ENCODE measurements around the gene OR8J1. TPM values are rescaled to one million over a fixed set of nuclear protein-coding genes. Genes with fewer than 3 reads are reported as not detected.

OR8J1 gene
- total and polyA plus RNA-seq, 9 of the 15 experiments (the other 6 are each of a cell fraction or from before 2014, with no cell fraction given): not detected

GRCh38 chr11:56396047-56396446, 42.0 kb downstream of the OR8J1 start:
- Histone ChIP-seq H4K20me1 (replicated peaks; ENCODE audit: control insufficient read depth, insufficient read depth, low read length) (no peaks in the 10 kb centered on the region), H3K27me3 (ENCODE audit: control insufficient read depth in 2 of 2, insufficient read depth in 2 of 2, low read length in 2 of 2) (no peaks in the 10 kb centered on the region), H3K9me3 (replicated peaks; ENCODE audit: control insufficient read depth, insufficient read depth, low read depth, low read length) (no peaks in the 10 kb centered on the region), H3K9ac (ENCODE audit: insufficient read depth in 1 of 2, low read depth in 2 of 2, low read length in 2 of 2) (no peak overlapping the region), H3K79me2 (ENCODE audit: control insufficient read depth, insufficient read depth, low read length) (no peaks in the 10 kb centered on the region), H3K36me3 (ENCODE audit: control insufficient read depth, insufficient read depth, low read length) (no peaks in the 10 kb centered on the region), H3K4me3 (no peak overlapping the region), H3K4me1 (replicated peaks in 1 of 2; ENCODE audit: control insufficient read depth in 2 of 2, insufficient read depth in 2 of 2, low read length in 2 of 2) (no peaks in the 10 kb centered on the region), H3K27ac (ENCODE audit: extremely low read depth, low read depth, low read length) (no peak overlapping the region), H2AFZ (ENCODE audit: low read depth, low read length) (no peak overlapping the region), H3K9me1 (ENCODE audit: control insufficient read depth, insufficient read depth, low read length) (no peaks in the 10 kb centered on the region), H3K4me2 (ENCODE audit: insufficient read depth, low read length) (no peak overlapping the region)
- in situ Hi-C loops (cut with MboI): no loop called here
- no peak for ATAC-seq
- BruUV-seq (replicated peaks): no TSS peak
- intact Hi-C loops (cut with micrococcal nuclease): no loop called here
- CTCF ChIA-PET (ENCODE audit: low intra/inter-chr PET ratio): no interaction called here
- POLR2A ChIA-PET: no interaction called here
- TF ChIP-seq E2F4 (CRISPR knock-in tag; IDR thresholded peaks at IDR 0.05; ENCODE audit: low read depth) (no peak), ZNF175 (CRISPR knock-in tag; IDR thresholded peaks at IDR 0.05; ENCODE audit: low read depth) (no peak), CEBPZ (IDR thresholded peaks at IDR 0.05; ENCODE audit: borderline replicate concordance, low read depth, low read length) (no peak), MCM2 (IDR thresholded peaks at IDR 0.05; ENCODE audit: low read depth) (no peak), ZNF354B (CRISPR knock-in tag; IDR thresholded peaks at IDR 0.05) (no peak), ZNF12 (CRISPR knock-in tag; IDR thresholded peaks at IDR 0.05) (no peak), GABPA (tag; conservative IDR thresholded peaks at IDR 0.05; ENCODE audit: low read depth) (no peak), AFF1 (IDR thresholded peaks at IDR 0.05; ENCODE audit: low read depth in 1 of 2, partially characterized antibody in 2 of 2) (no peak), CBX2 (IDR thresholded peaks at IDR 0.05; ENCODE audit: insufficient read depth, low read length, poor library complexity, severe bottlenecking) (no peak), KLF13 (tag; IDR thresholded peaks at IDR 0.05; ENCODE audit: borderline replicate concordance, low read depth) (no peak)
- DNase-seq (ENCODE audit: extremely low read depth in 1 of 4, low spot score in 3 of 4): no peak
- WGBS (ENCODE audit: insufficient coverage, low coverage, missing lambda C conversion rate): 0% methylated on average over 3 of the region's 3 CpGs
- no peak for FAIRE-seq
